M059J (cell line): ENCODE data around the gene C1orf167. TPM values are rescaled to one million over a fixed set of nuclear protein-coding genes. Genes with fewer than 3 reads are reported as not detected.
A peak's percentile ranks its signal among the peaks of the same experiment; 100 is the strongest.

Experiments
- DNase-seq: peaks from one replicate; pipeline ENCODE4 v3.0.0-alpha.2; 2012; ENCODE audit warnings: low read depth
- total RNA-seq: library from RNA; depleted of rRNA; stranded (reverse); fragments of >200 nt; shearing (Covaris generic); gene quantifications from 2 replicates; pipeline ENCODE4 v1.2.3, GENCODE V29; 2014

The C1orf167 gene
- total RNA-seq, 1 experiment from 2014 or later, result not detected

GRCh38 chr1:11736746-11737639 lies 25.0 kb upstream of the C1orf167 start:
- peak; percentile 77 for DNase-seq

GRCh38 chr1:11738096-11738495 lies 23.9 kb upstream of the C1orf167 start:
- DNase-seq, result no peak

DNA sequence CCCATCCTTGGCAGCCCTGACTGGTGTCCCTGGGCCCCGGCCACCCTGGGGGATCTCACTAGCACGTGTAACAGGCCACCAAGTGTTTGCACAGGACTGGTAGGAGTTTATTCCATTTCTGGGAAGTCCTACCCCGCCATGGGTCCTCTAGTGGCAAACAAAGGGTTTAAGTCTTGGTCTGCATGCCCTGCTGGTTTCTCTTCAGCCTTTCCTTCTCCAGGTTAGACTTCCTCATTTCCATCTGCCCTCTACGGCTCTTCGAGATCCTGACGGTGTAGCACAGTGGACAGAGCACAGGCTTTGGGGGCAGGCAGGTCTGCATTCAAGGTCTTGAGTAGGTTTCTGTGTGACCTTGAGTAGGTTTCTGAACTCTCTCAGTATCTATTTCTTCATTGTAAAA lies 23.2 kb upstream of the C1orf167 start:
- no peak for DNase-seq

DNA sequence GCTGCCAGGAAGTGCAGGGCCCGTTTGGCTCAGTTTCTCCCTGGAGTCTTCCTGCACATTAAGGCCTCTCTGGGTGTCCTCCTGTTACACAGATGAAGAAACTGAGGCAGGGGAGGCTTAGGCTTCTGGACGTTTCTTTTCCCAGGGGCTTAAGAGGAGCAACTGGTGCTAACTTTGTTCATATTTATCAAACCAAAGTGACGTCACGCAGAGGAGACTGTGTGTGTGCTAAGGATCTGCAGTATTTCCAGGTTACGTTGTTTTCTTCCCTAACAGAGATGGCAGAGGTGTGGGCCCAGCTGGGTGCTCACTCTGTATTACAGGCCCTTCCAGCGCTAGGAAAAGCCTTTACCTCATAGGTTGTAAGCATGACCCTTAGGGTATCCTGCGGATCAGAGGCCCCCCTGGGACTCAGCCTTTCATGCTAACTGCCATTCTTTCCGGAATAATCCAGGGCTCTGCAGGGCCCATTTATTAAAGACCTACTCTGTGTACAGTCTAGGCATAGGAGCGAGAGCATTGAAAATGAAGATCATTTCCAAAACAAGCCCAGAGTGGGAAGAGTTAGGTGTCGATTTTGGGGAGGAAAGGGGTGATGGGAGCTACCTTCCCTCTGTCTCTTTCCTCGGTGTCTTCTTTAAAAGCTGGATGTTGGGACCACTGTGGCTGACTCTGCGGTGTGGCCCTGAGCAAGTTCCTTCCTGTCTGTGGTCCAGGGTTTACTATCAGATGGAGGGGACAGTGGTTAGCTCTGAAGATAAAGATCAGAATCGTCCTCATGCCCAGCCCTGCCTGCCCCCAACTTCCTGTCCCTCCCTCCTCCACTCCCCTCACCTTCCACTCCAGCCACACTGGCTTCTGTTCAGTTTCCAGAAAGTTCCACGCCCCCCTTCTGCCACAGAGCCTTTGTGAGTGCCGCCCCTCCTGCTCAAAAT lies 21.5 kb upstream of the C1orf167 start:
- DNase-seq, result peak; percentile 22

DNA sequence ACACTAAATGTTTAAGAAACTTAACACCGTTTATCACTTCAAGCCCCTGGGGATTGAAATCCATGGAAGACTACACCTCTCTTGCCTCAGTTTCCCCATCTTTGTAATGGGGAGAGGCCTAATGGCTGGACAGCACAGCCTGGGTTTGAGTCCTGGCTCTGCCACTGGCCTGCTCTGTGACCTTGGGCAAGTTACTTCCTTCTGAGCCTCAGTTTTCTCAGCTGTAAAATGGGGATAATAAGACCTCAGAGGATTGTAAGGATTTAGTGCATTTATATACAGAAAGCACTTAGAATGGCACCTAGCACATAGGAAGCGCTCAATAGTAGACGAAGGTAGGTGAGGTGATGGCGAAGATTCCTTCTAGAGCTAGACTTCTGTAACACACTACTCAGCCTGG lies 20.5 kb upstream of the C1orf167 start:
- DNase-seq, result no peak

GRCh38 chr1:11741919-11742558 lies 20.0 kb upstream of the C1orf167 start:
- DNase-seq, result no peak

DNA sequence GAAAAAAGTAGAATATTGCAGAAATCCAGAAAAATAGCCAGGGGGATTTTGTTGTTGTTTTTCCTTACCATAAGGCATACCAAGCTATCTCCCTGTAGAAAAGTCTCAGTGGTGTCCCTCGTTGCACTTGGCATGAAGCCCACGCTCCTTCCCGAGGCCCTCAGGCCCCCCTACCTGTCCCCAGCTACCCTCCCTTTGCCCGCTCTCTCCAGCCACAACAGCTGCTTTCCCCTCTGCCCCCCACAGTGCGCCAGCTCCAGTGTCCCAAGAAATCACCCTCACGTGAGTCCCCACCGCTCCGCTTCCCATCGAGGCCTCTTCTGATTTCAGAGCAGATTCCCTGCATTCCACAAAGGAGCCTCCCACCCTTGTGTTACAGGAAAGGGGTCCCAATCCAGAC lies 17.7 kb upstream of the C1orf167 start:
- DNase-seq, result no peak

DNA sequence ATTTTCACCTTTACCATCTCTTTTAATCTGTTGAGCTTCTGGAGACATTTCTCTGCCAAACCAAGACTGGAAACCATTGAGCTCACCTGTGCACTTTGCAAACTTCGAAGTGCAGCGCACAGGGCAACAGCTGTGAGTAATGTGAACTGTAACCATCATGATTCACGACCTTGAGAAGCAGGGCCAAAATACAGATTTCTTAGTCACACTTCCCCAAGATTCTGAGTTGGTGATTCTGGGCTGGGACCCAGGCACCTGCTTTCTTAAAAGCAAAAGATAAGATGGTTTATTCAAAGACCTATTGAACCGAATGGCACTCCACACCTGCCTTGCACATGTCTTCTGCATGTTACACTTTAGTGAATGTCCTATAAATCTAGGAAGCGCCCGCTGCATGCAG lies 15.9 kb upstream of the C1orf167 start:
- DNase-seq, result peak; percentile 32

GRCh38 chr1:11746795-11747487 lies 15.1 kb upstream of the C1orf167 start:
- no peak for DNase-seq

- no peak for DNase-seq
Measured at GRCh38 chr1:11748294-11749202, 13.4 kb upstream of the C1orf167 start.

GRCh38 chr1:11749203-11749689 lies 12.7 kb upstream of the C1orf167 start:
- DNase-seq, result peak; percentile 59

DNA sequence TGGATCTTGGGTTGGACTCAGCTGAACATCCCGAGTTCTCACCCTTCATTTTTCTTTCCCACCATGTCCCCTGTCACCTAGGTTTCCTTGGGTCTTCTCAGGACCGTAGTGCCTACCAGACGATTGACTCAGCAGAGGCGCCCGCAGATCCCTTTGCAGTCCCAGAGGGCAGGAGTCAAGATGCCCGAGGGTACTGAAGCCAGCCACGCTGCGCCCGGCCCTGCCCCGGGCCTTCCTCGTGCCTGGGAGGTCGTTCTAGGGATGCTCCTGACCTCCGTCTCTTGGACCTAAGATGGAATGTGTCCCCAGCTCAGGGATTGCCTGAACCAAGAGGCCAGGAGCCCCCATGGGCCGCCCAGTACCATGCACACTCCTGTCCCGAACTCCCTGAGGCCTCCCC lies 12.0 kb upstream of the C1orf167 start:
- no peak for DNase-seq

DNA sequence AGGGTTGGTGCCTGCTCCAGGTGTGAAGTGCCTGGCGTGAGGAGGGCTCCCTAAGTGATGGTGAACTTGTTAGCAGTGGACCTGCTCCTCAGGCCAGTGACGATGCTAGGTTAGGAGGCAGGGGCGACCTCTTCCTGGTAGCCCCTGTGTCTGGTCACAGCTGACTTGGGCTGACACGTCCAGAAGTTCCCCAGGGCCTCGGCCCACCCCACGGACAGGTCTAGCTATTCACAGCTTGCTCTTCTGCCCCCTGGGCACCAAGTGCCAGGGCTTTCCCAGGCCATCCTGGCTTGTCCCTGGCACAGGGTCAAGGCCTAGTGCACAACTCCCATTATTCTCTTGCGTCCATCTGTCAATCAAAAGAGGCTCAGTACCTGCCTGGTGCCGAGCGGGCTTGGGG lies 10.9 kb upstream of the C1orf167 start:
- no peak for DNase-seq

DNA sequence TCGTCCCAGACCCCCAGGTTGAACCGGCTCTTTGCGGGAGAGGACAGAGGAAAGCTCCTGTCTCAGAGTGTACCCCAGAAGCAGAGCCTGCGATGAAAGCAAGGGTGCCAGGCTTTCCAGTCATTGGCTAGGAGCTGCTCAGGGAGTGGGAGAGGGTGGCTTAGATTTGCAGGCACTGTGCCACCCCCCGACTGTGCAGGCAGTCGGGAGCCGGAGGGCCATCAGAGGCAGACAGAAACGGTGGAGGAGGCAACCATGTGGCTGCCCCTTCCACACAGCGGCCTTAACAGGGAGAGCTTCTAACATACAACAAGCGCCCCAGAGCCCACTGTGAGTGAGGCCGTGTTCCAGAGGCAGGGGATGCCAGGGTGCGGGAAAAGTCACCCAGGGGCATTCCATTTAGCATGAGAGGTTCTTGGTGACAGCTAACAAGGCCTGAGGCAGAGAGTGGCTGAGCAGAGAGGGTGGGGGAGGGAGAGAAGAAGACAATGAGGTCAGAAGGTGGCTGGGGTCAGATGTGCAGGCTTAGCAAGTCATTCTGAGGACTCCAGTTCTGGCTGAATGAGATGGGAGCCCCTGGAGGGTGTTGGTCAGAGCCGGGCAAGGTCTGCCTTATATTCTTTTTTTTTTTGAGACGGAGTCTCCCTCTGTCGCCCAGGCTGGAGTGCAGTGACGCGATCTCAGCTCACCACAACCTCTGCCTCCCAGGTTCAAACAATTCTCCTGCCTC lies 9.5 kb upstream of the C1orf167 start:
- peak; percentile 30 for DNase-seq

DNA sequence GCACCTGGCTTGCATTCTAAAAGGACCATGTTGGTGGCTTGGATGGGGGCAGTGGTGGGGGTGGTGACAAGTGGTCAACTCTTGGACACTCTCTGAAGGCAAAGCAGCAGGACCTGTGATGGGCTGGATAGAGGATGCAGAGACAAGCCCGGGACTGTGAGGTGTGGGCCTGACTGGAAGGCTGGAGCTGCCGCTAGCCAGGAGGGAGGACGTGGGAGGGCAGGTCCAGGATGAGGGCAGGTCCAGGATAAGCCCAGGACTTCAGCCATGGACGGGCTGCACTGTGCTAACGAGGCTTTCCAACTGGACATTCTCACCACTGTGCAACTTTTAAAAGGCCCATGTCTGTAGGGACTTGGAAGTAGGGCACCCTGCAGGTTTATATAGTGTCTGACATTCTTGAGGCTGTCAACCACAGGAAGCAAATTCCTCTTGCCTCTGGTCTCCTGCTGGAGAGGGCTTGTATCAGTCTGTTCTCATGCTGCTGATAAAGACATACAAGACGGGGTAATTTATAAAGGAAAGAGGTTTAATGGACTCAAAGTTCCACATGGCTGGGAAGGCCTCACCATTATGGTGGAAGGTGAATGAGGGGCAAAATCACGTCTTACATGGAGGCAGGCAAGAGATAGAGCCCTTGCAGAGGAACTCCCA lies 8.3 kb upstream of the C1orf167 start:
- DNase-seq, result peak; percentile 57

GRCh38 chr1:11757047-11757446 lies 4.9 kb upstream of the C1orf167 start:
- DNase-seq, result no peak

GRCh38 chr1:11759791-11760190 lies 2.2 kb upstream of the C1orf167 start:
- DNase-seq, result no peak

DNA sequence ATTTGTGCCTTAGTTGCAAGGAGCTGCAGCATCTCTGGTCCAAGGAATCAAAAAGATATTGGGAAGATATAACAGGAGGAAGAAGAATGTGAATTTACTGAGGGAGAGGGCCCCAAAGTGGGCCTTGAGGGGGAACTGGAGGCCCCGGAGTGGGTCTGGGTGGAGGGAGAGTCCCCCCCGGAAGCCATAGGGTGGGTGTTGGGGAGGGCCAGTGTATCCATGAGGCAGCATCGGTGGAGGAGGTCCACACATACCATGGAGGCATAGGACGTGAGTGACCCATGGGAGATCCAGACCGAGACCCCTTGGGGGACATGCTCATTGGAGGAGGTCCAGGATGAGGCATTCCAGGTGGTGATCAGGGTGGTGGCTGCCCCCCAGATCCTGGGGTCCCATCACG lies 708 bp upstream of the C1orf167 start:
- DNase-seq, result no peak

- DNase-seq, result no peak
Measured at GRCh38 chr1:11764115-11764514, 2.1 kb downstream of the C1orf167 start.
